DMS114 treated with DMSO at 0.1 percent for 48 hours (cell line): ENCODE results near the gene NLGN4Y.
"Not testable (repeated sequence)": the region's sequence is repeated elsewhere in the genome, so short reads cannot be mapped to it uniquely, and the experiment has no call there.

ENCODE experiments used
- DNase-seq: peaks from one replicate; lab custom pipeline; 2025; ENCODE audit not compliant: unreplicated experiment; lab: John Stamatoyannopoulos, UW

Gene NLGN4Y

DNA sequence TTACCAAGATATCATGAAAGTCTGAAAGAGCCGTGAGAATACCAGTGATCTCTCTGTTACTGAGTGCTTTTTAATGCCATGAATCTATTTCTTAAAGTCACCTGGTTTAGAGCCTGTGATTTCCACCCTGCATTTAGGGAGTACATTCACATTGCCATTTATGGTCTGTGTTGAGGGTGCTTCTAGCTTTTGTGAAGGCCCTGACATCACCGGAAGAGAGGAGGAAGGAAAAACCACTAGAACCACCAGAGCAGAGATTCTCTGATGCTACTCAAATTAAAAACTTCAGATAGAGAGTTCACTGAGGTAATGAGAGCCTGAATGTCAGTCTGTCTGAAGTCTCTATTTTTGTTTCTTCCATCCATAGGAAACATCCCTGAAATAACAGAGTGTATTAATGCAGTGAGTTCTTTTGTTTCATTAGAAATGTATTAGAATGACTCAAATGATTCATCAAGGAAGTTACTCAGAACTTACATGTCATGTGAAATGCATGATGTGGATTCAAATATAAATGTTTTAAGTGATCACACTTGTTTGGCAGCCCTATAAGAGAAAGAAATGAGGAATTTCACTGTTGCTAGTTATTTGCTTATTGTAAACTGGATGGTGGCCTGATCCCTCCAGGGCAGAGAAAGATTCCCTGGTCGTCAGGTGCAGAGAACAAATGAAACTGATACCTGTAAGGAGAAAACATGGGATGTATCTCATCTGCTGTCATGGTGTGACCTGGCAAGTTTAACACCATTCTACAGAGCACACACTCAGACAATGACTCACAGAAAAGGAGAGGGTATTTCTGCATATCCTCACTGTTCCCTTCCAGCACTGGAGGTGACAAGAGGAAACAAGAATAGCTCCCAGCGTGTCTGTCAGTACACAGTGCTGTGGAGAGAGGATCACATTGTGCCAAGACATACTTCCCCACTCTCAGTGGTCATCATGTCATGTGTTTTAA lies 310.1 kb downstream of the NLGN4Y start:
- no peak for DNase-seq

- DNase-seq, result no peak
Observed at GRCh38 chrY:14837466-14837865, 313.1 kb downstream of the NLGN4Y start.

DNA sequence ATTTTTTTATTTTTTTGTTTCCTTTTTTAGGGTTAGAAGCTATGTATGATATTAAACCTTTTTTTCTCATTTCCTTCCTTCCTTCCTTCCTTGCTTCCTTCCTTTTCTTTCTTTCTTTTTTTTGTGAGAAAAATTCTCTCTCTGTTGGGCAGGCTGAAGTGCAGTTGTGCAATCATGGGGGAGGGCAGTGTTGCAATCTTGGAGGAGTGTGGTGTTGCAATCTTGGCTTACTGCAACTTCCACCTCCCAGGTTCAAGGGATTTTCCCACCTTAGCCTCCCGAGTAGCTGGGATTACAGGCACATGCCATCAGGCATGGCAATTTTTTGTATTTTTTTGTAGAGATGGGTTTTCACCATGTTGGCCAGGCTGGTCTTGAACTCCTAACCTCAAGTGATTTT lies 326.4 kb downstream of the NLGN4Y start:
- DNase-seq, result no peak

- DNase-seq, result no peak
Observed at GRCh38 chrY:14860448-14860847, 336.1 kb downstream of the NLGN4Y start.

- not testable (repeated sequence) for DNase-seq
Observed at GRCh38 chrY:14861033-14861432, 336.7 kb downstream of the NLGN4Y start.

DNA sequence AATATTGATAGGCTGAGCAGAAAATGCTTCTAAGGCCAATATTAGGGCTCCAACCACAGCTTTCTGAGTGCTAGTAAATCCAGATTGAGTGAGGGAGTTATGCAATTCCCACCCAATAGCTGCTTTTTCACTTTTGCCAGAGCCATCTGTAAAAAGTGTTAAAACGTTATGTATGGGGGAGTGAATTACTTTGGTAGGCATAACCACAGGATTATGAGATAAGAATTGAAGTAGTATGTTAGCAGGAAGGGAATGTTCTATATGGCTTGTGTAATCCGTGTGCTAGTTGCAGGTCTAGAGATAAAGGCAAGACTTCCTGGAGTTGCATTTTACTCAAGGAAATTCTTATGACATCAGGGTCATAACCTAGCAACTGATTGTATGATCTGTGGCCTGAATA lies 347.6 kb downstream of the NLGN4Y start:
- DNase-seq, result no peak
